C4-2B (cell line): ENCODE data around the gene OBP2A.

Experiments used
- H3K27ac ChIP-seq: fragments of 450-650 bp; 2 replicates; pipeline ENCODE4 v1.5.1; 2017
- CTCF ChIP-seq: fragments of 450-650 bp; conservative IDR thresholded peaks from 2 replicates; pipeline ENCODE4 v1.5.1; 2017; ENCODE audit warnings: mild to moderate bottlenecking
- ZFX ChIP-seq: fragments of 450-650 bp; IDR thresholded peaks from 2 replicates; pipeline ENCODE4 v1.6.1; 2017

OBP2A gene

GRCh38 chr9:135588886-135589595, 43.1 kb downstream of the OBP2A start:
- TF ChIP-seq CTCF (no peak), ZFX (no peak)
- no peak overlapping the region for H3K27ac ChIP-seq

- TF ChIP-seq CTCF (no peak), ZFX (no peak)
- H3K27ac ChIP-seq = no peak overlapping the region
Observed at GRCh38 chr9:135589596-135590485, 43.9 kb downstream of the OBP2A start.

- TF ChIP-seq ZFX (no peak), CTCF (no peak)
- no peak overlapping the region for H3K27ac ChIP-seq
Observed at GRCh38 chr9:135590486-135591079, 44.7 kb downstream of the OBP2A start.

GRCh38 chr9:135591506-135592330, 45.8 kb downstream of the OBP2A start:
- TF ChIP-seq CTCF (no peak), ZFX (no peak)
- no peak overlapping the region for H3K27ac ChIP-seq

GRCh38 chr9:135592331-135592590, 46.3 kb downstream of the OBP2A start:
- H3K27ac ChIP-seq = no peak overlapping the region
- TF ChIP-seq ZFX (no peak), CTCF (no peak)

- no peak overlapping the region for H3K27ac ChIP-seq
- no peak for TF ChIP-seq CTCF
- no peak for TF ChIP-seq ZFX
Observed at GRCh38 chr9:135592625-135593024, 46.7 kb downstream of the OBP2A start.
